WTC11 (cell line): Measurements from ENCODE around the gene PRKCE. TPM values are rescaled to one million over a fixed set of nuclear protein-coding genes. Genes with fewer than 3 reads are reported as not detected.

Source experiments
- ATAC-seq: fragments of 200-7000 bp; cut with Tn5 transposase; 2 replicates; pipeline ENCODE4 v1.10.0; 2021; ENCODE audit warnings: mild to moderate bottlenecking, moderate library complexity
- CTCF ChIA-PET: fragments of 300-600 bp; sonication (Branson Sonifier 250); formaldehyde crosslinking; loops from one replicate; lab custom pipeline; 2021; ENCODE audit warnings: antibody characterized with exemption; lab: Charles Lee
- POLR2A ChIA-PET: fragments of 350-600 bp; sonication (Branson Sonifier 250); formaldehyde crosslinking; loops from one replicate; lab custom pipeline; 2021; ENCODE audit warnings: antibody characterized with exemption; lab: Charles Lee
- DNase-seq: peaks from one replicate; pipeline ENCODE4 v3.0.0; 2021; ENCODE audit warnings: low spot score
- H3K27ac Mint-ChIP-seq: 2 replicates; pipeline ENCODE4 v1.8.0; 2021; ENCODE audit warnings: mixed read lengths
- H3K27me3 Mint-ChIP-seq: 2 replicates; pipeline ENCODE4 v1.8.0; 2021; ENCODE audit warnings: low read depth, mild to moderate bottlenecking, moderate library complexity, mixed read lengths
- H3K36me3 Mint-ChIP-seq: 2 replicates; pipeline ENCODE4 v1.8.0; 2021; ENCODE audit warnings: mixed read lengths
- H3K4me1 Mint-ChIP-seq: 2 replicates; pipeline ENCODE4 v1.8.0; 2022; ENCODE audit warnings: mixed read lengths
- H3K4me3 Mint-ChIP-seq: 2 replicates; pipeline ENCODE4 v1.8.0; 2021; ENCODE audit warnings: mild to moderate bottlenecking, moderate library complexity, mixed read lengths
- H3K9me3 Mint-ChIP-seq: 2 replicates; pipeline ENCODE4 v1.8.0; 2021; ENCODE audit warnings: mixed read lengths
- ATF1 ChIP-seq: sonication (generic); formaldehyde crosslinking; IDR thresholded peaks from 2 replicates; pipeline ENCODE4 v1.8.1; 2023; ENCODE audit warnings: mild to moderate bottlenecking, moderate library complexity, missing genetic modification reagents
- CREM ChIP-seq: sonication (generic); formaldehyde crosslinking; IDR thresholded peaks from 2 replicates; pipeline ENCODE4 v1.8.1; 2022; ENCODE audit warnings: mild to moderate bottlenecking, missing genetic modification reagents, moderate library complexity
- EMX1 ChIP-seq: fragments of 250-450 bp; sonication (Bioruptor Pico); IDR thresholded peaks from 2 replicates; pipeline ENCODE4 v1.8.0; 2021; ENCODE audit warnings: mild to moderate bottlenecking
- ESRRA ChIP-seq: sonication (generic); formaldehyde crosslinking; IDR thresholded peaks from 2 replicates; pipeline ENCODE4 v1.8.1; 2022; ENCODE audit warnings: mild to moderate bottlenecking, missing genetic modification reagents, borderline replicate concordance
- FOXJ3 ChIP-seq: sonication (generic); formaldehyde crosslinking; IDR thresholded peaks from 2 replicates; pipeline ENCODE4 v1.9.0; 2021; ENCODE audit warnings: missing genetic modification reagents, mild to moderate bottlenecking, borderline replicate concordance
- FOXP1 ChIP-seq: sonication (generic); formaldehyde crosslinking; IDR thresholded peaks from 2 replicates; pipeline ENCODE4 v1.8.0; 2022; ENCODE audit warnings: missing genetic modification reagents, mild to moderate bottlenecking, moderate library complexity, borderline replicate concordance
- JAZF1 ChIP-seq: fragments of 250-450 bp; sonication (Bioruptor Pico); IDR thresholded peaks from 2 replicates; pipeline ENCODE4 v1.9.0; 2021; ENCODE audit warnings: moderate library complexity, mild to moderate bottlenecking, inconsistent platforms
- KAT7 ChIP-seq: sonication (generic); formaldehyde crosslinking; IDR thresholded peaks from 2 replicates; pipeline ENCODE4 v1.8.1; 2023; ENCODE audit warnings: missing genetic modification reagents, mild to moderate bottlenecking, borderline replicate concordance
- NFE2L1 ChIP-seq: sonication (generic); formaldehyde crosslinking; IDR thresholded peaks from 2 replicates; pipeline ENCODE4 v1.8.1; 2023; ENCODE audit warnings: missing genetic modification reagents
- NR1H2 ChIP-seq: sonication (generic); formaldehyde crosslinking; IDR thresholded peaks from 2 replicates; pipeline ENCODE4 v1.9.0; 2021; ENCODE audit warnings: mild to moderate bottlenecking, moderate library complexity, missing genetic modification reagents
- NR2C2 ChIP-seq: sonication (generic); formaldehyde crosslinking; IDR thresholded peaks from 2 replicates; pipeline ENCODE4 v1.8.0; 2022; ENCODE audit warnings: mild to moderate bottlenecking, missing genetic modification reagents
- NR3C1 ChIP-seq: sonication (generic); formaldehyde crosslinking; conservative IDR thresholded peaks from 2 replicates; pipeline ENCODE4 v1.8.1; 2023; ENCODE audit warnings: low read depth, mild to moderate bottlenecking, missing genetic modification reagents
- RELA ChIP-seq: sonication (generic); formaldehyde crosslinking; IDR thresholded peaks from 2 replicates; pipeline ENCODE4 v1.8.1; 2022; ENCODE audit warnings: missing genetic modification reagents, mild to moderate bottlenecking, borderline replicate concordance
- SP1 ChIP-seq: sonication (generic); formaldehyde crosslinking; conservative IDR thresholded peaks from 2 replicates; pipeline ENCODE4 v1.8.1; 2022; ENCODE audit warnings: missing genetic modification reagents
- TP53 ChIP-seq: sonication (generic); formaldehyde crosslinking; IDR thresholded peaks from 2 replicates; pipeline ENCODE4 v1.8.1; 2023; ENCODE audit warnings: mild to moderate bottlenecking, missing genetic modification reagents
- ZNF232 ChIP-seq: sonication (generic); formaldehyde crosslinking; IDR thresholded peaks from 2 replicates; pipeline ENCODE4 v1.8.0; 2022; ENCODE audit warnings: mild to moderate bottlenecking, missing genetic modification reagents
- ZNF396 ChIP-seq: fragments of 250-450 bp; sonication (Bioruptor Pico); IDR thresholded peaks from 2 replicates; pipeline ENCODE4 v1.8.0; 2021; ENCODE audit warnings: mild to moderate bottlenecking, moderate library complexity, borderline replicate concordance
- ZSCAN18 ChIP-seq: fragments of 250-450 bp; sonication (Bioruptor Pico); IDR thresholded peaks from 2 replicates; pipeline ENCODE4 v2.1.2; 2022; ENCODE audit warnings: mild to moderate bottlenecking, moderate library complexity
- total RNA-seq: library from RNA; stranded (reverse); gene quantifications from 3 replicates; pipeline ENCODE4 v1.2.3, GENCODE V29; 2021
- TF ChIP-seq, protein P1 (sequence below): fragments of 250-450 bp; sonication (Bioruptor Pico); IDR thresholded peaks from 2 replicates; pipeline ENCODE4 v1.9.0; 2021; ENCODE audit warnings: mild to moderate bottlenecking
- TF ChIP-seq, protein P2 (sequence below): sonication (generic); formaldehyde crosslinking; IDR thresholded peaks from 2 replicates; pipeline ENCODE4 v1.8.1; 2023; ENCODE audit warnings: mild to moderate bottlenecking, missing genetic modification reagents
- TF ChIP-seq, protein P3 (sequence below): fragments of 250-450 bp; sonication (Bioruptor Pico); IDR thresholded peaks from 2 replicates; pipeline ENCODE4 v1.9.0; 2021; ENCODE audit warnings: moderate library complexity, mild to moderate bottlenecking, inconsistent platforms, borderline replicate concordance
- TF ChIP-seq, protein P4 (sequence below): fragments of 250-450 bp; sonication (Bioruptor Pico); IDR thresholded peaks from 2 replicates; pipeline ENCODE4 v1.9.0; 2021; ENCODE audit warnings: mild to moderate bottlenecking, borderline replicate concordance

Gene PRKCE
- total RNA-seq, 1 experiment from 2014 or later = 5.8 TPM

- no peak for TF ChIP-seq NR1H2 (CRISPR knock-in tag)
- no peak for TF ChIP-seq NR2C2
- TF ChIP-seq ZSCAN18 = no peak
- TF ChIP-seq NR3C1 (CRISPR knock-in tag) = no peak
- TF ChIP-seq ZNF232 (CRISPR knock-in tag) = no peak
- TF ChIP-seq, protein P1, sequence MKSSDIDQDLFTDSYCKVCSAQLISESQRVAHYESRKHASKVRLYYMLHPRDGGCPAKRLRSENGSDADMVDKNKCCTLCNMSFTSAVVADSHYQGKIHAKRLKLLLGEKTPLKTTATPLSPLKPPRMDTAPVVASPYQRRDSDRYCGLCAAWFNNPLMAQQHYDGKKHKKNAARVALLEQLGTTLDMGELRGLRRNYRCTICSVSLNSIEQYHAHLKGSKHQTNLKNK (CRISPR knock-in tag) = no peak
- TF ChIP-seq, protein P2, sequence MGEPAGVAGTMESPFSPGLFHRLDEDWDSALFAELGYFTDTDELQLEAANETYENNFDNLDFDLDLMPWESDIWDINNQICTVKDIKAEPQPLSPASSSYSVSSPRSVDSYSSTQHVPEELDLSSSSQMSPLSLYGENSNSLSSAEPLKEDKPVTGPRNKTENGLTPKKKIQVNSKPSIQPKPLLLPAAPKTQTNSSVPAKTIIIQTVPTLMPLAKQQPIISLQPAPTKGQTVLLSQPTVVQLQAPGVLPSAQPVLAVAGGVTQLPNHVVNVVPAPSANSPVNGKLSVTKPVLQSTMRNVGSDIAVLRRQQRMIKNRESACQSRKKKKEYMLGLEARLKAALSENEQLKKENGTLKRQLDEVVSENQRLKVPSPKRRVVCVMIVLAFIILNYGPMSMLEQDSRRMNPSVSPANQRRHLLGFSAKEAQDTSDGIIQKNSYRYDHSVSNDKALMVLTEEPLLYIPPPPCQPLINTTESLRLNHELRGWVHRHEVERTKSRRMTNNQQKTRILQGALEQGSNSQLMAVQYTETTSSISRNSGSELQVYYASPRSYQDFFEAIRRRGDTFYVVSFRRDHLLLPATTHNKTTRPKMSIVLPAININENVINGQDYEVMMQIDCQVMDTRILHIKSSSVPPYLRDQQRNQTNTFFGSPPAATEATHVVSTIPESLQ (CRISPR knock-in tag) = no peak
- TF ChIP-seq, protein P3, sequence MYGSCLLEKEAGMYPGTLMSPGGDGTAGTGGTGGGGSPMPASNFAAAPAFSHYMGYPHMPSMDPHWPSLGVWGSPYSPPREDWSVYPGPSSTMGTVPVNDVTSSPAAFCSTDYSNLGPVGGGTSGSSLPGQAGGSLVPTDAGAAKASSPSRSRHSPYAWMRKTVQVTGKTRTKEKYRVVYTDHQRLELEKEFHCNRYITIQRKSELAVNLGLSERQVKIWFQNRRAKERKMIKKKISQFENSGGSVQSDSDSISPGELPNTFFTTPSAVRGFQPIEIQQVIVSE = no peak
- TF ChIP-seq FOXJ3 (CRISPR knock-in tag) = no peak
- no peak for TF ChIP-seq ZNF396
- no peak for TF ChIP-seq JAZF1 (CRISPR knock-in tag)
- TF ChIP-seq CREM (CRISPR knock-in tag) = no peak
Measured at GRCh38 chr2:45676088-45676487, 24.6 kb downstream of the PRKCE start (continued).

GRCh38 chr2:45678791-45679348 is 27.4 kb downstream of the PRKCE start:
- Mint-ChIP-seq H3K27ac (no peak overlapping the region), H3K4me3 (no peak overlapping the region), H3K36me3 (no peaks in the 10 kb centered on the region), H3K9me3 (no peaks in the 10 kb centered on the region), H3K4me1 (peaks cover 21% of the 10 kb centered on the region), H3K27me3 (no peaks in the 10 kb centered on the region; the same call in 1 of the 2 replicates)
- ATAC-seq (no peak), DNase-seq (no peak)
- ChIA-PET CTCF (no interaction called here), POLR2A (no interaction called here)
- no peak for TF ChIP-seq JAZF1 (CRISPR knock-in tag)
- TF ChIP-seq TP53 (CRISPR knock-in tag) = no peak
- no peak for TF ChIP-seq NR2C2
- TF ChIP-seq SP1 (CRISPR knock-in tag) = no peak
- no peak for TF ChIP-seq FOXP1 (CRISPR knock-in tag)
- TF ChIP-seq NFE2L1 (CRISPR knock-in tag) = no peak
- TF ChIP-seq RELA (CRISPR knock-in tag) = no peak
- no peak for TF ChIP-seq ATF1
- TF ChIP-seq EMX1 (CRISPR knock-in tag) = no peak
- no peak for TF ChIP-seq KAT7
- TF ChIP-seq ESRRA = no peak
- TF ChIP-seq, protein P4, sequence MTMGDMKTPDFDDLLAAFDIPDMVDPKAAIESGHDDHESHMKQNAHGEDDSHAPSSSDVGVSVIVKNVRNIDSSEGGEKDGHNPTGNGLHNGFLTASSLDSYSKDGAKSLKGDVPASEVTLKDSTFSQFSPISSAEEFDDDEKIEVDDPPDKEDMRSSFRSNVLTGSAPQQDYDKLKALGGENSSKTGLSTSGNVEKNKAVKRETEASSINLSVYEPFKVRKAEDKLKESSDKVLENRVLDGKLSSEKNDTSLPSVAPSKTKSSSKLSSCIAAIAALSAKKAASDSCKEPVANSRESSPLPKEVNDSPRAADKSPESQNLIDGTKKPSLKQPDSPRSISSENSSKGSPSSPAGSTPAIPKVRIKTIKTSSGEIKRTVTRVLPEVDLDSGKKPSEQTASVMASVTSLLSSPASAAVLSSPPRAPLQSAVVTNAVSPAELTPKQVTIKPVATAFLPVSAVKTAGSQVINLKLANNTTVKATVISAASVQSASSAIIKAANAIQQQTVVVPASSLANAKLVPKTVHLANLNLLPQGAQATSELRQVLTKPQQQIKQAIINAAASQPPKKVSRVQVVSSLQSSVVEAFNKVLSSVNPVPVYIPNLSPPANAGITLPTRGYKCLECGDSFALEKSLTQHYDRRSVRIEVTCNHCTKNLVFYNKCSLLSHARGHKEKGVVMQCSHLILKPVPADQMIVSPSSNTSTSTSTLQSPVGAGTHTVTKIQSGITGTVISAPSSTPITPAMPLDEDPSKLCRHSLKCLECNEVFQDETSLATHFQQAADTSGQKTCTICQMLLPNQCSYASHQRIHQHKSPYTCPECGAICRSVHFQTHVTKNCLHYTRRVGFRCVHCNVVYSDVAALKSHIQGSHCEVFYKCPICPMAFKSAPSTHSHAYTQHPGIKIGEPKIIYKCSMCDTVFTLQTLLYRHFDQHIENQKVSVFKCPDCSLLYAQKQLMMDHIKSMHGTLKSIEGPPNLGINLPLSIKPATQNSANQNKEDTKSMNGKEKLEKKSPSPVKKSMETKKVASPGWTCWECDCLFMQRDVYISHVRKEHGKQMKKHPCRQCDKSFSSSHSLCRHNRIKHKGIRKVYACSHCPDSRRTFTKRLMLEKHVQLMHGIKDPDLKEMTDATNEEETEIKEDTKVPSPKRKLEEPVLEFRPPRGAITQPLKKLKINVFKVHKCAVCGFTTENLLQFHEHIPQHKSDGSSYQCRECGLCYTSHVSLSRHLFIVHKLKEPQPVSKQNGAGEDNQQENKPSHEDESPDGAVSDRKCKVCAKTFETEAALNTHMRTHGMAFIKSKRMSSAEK (CRISPR knock-in tag) = no peak
